ENCODE results near the gene TROAP.
A peak's percentile ranks its signal among the peaks of the same experiment; 100 is the strongest.

The TROAP gene

DNA sequence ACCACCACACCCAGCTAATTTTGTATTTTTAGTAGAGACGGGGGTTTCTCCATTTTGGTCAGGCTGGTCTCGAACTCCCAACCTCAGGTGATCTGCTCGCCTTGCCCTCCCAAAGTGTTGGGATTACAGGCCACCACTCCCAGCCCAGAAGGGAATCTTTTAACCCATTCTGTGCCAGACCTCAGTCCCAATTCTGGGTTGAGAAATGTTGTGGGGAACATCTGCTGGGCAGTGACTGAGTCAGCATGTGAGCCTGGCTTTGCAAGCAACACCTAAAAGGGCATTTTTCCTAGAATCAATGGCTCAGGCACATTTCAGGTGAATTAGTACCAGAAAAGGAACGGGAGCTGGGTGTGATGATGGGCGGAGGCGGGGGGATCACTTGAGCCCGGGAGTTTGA is 36.6 kb downstream of the TROAP start:
- POLR2A ChIA-PET = no interaction called here
- CTCF ChIA-PET = interaction anchor here (0.7 to 4.4 kb wide), 10 partner anchors 12 to 252 kb away, joined by 3 to 88 read pairs (median 10); partner anchors contain the start of gene DNAJC22
- TF ChIP-seq BHLHE40 (IDR thresholded peaks at IDR 0.05; ENCODE audit: borderline replicate concordance) = no peak
- DNase-seq (ENCODE audit: extremely low spot score) = no peak

GRCh38 chr12:49362077-49362476 is 39.0 kb downstream of the TROAP start:
- no peak for TF ChIP-seq LEF1 (IDR thresholded peaks at IDR 0.05; ENCODE audit: borderline replicate concordance)
- no peak for TF ChIP-seq PKNOX1 (IDR thresholded peaks at IDR 0.05)
- no peak for TF ChIP-seq CTBP1 (IDR thresholded peaks at IDR 0.05; ENCODE audit: borderline replicate concordance)
- TF ChIP-seq FOXK2 (IDR thresholded peaks at IDR 0.05) = no peak
- no peak for TF ChIP-seq FOXM1 (IDR thresholded peaks at IDR 0.05; ENCODE audit: borderline replicate concordance)
- TF ChIP-seq L3MBTL2 (conservative IDR thresholded peaks at IDR 0.05) = no peak
- TF ChIP-seq TARDBP (IDR thresholded peaks at IDR 0.05) = no peak
- TF ChIP-seq ARNT (IDR thresholded peaks at IDR 0.05) = no peak
- no peak for TF ChIP-seq FOXA1 (IDR thresholded peaks at IDR 0.05)
- TF ChIP-seq ELF4 (IDR thresholded peaks at IDR 0.05) = no peak
- no peak for TF ChIP-seq NFRKB (IDR thresholded peaks at IDR 0.05)
- TF ChIP-seq HDGF (IDR thresholded peaks at IDR 0.05; ENCODE audit: borderline replicate concordance) = no peak
- TF ChIP-seq SP1 (IDR thresholded peaks at IDR 0.05) = no peak
- no peak for TF ChIP-seq ZNF384 (IDR thresholded peaks at IDR 0.05)
- TF ChIP-seq BHLHE40 (IDR thresholded peaks at IDR 0.05; ENCODE audit: borderline replicate concordance) = no peak
- TF ChIP-seq SUZ12 (IDR thresholded peaks at IDR 0.05) = no peak
- no peak for DNase-seq (ENCODE audit: extremely low spot score)
- POLR2A ChIA-PET = interaction anchor here (1.5 kb wide), 1 partner anchor 39 kb away, joined by 3 read pairs; the partner anchor contains the start of gene TROAP
- CTCF ChIA-PET = interaction anchor here (0.6 to 1.0 kb wide), 2 partner anchors 14 to 152 kb away, joined by 3 to 4 read pairs; no protein-coding TSS in a partner anchor

- DNase-seq (ENCODE audit: extremely low spot score) = no peak
- TF ChIP-seq LEF1 (IDR thresholded peaks at IDR 0.05; ENCODE audit: borderline replicate concordance) (no peak), L3MBTL2 (conservative IDR thresholded peaks at IDR 0.05) (no peak), BHLHE40 (IDR thresholded peaks at IDR 0.05; ENCODE audit: borderline replicate concordance) (no peak), TARDBP (IDR thresholded peaks at IDR 0.05) (no peak), SP1 (IDR thresholded peaks at IDR 0.05) (no peak), NFRKB (IDR thresholded peaks at IDR 0.05) (no peak), SUZ12 (IDR thresholded peaks at IDR 0.05) (no peak), ARNT (IDR thresholded peaks at IDR 0.05) (no peak), PKNOX1 (IDR thresholded peaks at IDR 0.05) (no peak), ZNF384 (IDR thresholded peaks at IDR 0.05) (no peak), FOXA1 (IDR thresholded peaks at IDR 0.05) (no peak), CTBP1 (IDR thresholded peaks at IDR 0.05; ENCODE audit: borderline replicate concordance) (no peak), HDGF (IDR thresholded peaks at IDR 0.05; ENCODE audit: borderline replicate concordance) (no peak), FOXM1 (IDR thresholded peaks at IDR 0.05; ENCODE audit: borderline replicate concordance) (no peak)
- POLR2A ChIA-PET = interaction anchor here (2.8 kb wide), 1 partner anchor 148 kb away, joined by 34 read pairs; no protein-coding TSS in a partner anchor
- CTCF ChIA-PET = interaction anchor here (1.0 kb wide), 1 partner anchor 216 kb away, joined by 3 read pairs; no protein-coding TSS in a partner anchor
Measured at GRCh38 chr12:49364989-49365388, 41.9 kb downstream of the TROAP start.

GRCh38 chr12:49365542-49365941 is 42.5 kb downstream of the TROAP start:
- no peak for DNase-seq (ENCODE audit: extremely low spot score)
- ChIA-PET CTCF (interaction anchor here (0.5 to 2.1 kb wide), 3 partner anchors 23 to 148 kb away, joined by 4 to 10 read pairs (median 8); no protein-coding TSS in a partner anchor), POLR2A (interaction anchor here (2.1 to 2.8 kb wide), 3 partner anchors 34 to 147 kb away, joined by 7 to 34 read pairs (median 12); no protein-coding TSS in a partner anchor)
- TF ChIP-seq CTBP1 (IDR thresholded peaks at IDR 0.05; ENCODE audit: borderline replicate concordance) = no peak
- no peak for TF ChIP-seq NFRKB (IDR thresholded peaks at IDR 0.05)
- peak; percentile 33; the same call in 1 of the 2 replicates for TF ChIP-seq PKNOX1 (IDR thresholded peaks at IDR 0.05)
- TF ChIP-seq HDGF (IDR thresholded peaks at IDR 0.05; ENCODE audit: borderline replicate concordance) = no peak
- no peak for TF ChIP-seq SP1 (IDR thresholded peaks at IDR 0.05)
- TF ChIP-seq ELF4 (IDR thresholded peaks at IDR 0.05) = no peak
- no peak for TF ChIP-seq ARNT (IDR thresholded peaks at IDR 0.05)
- TF ChIP-seq FOXA1 (IDR thresholded peaks at IDR 0.05) = no peak

DNA sequence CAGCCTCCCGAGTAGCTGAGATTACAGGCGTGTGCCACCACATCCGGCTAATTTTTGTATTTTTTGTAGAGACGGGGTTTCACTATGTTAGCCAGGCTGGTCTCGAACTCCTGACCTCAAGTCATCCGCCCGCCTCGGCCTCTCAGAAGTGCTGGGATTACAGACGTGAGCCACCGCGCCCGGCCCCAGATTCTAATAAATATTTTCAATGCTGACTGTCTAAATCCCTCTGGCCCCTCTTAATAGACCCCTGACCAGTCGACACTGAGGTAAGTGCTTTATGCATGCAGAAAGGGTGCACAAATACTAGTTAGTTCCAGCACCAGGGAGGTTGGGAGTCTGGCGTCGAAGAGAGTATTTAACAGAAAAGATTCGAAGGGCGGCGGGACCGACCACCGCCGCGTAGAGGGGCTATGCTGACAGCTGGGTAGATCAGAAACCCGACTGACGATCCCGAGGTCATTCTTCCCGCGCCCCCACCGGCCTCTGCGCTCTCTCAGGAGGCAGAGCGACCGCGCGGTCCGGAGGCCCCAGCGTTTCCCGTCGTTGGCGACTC is 43.1 kb downstream of the TROAP start:
- DNase-seq (ENCODE audit: extremely low spot score) = no peak
- ChIA-PET CTCF (interaction anchor here (0.6 to 2.1 kb wide), 8 partner anchors 8 to 188 kb away, joined by 3 to 17 read pairs (median 8); no protein-coding TSS in a partner anchor), POLR2A (interaction anchor here (1.0 to 2.8 kb wide), 47 partner anchors 8 to 375 kb away, joined by 3 to 34 read pairs (median 5); partner anchors contain the start of genes DNAJC22, MCRS1, PRPF40B and PRPH)
- TF ChIP-seq SP1 (IDR thresholded peaks at IDR 0.05) (no peak), FOXK2 (IDR thresholded peaks at IDR 0.05) (no peak), ARNT (IDR thresholded peaks at IDR 0.05) (no peak), ZNF384 (IDR thresholded peaks at IDR 0.05) (no peak), FOXM1 (IDR thresholded peaks at IDR 0.05; ENCODE audit: borderline replicate concordance) (no peak), HDGF (IDR thresholded peaks at IDR 0.05; ENCODE audit: borderline replicate concordance) (no peak), TARDBP (IDR thresholded peaks at IDR 0.05) (no peak), FOXA1 (IDR thresholded peaks at IDR 0.05) (no peak), SUZ12 (IDR thresholded peaks at IDR 0.05) (no peak), ELF4 (IDR thresholded peaks at IDR 0.05) (no peak)
